Stimulated activated CD4-positive, alpha-beta T cell treated with anti-CD3 and anti-CD28 coated beads, Interleukin-4, amount 100 ng/mL, for 1 hour (primary cell): ENCODE measurements around the gene DNAJC22.

Source experiments
- DNase-seq: peaks from one replicate; pipeline ENCODE4 v3.0.0-alpha.2; 2020

Gene DNAJC22

DNA sequence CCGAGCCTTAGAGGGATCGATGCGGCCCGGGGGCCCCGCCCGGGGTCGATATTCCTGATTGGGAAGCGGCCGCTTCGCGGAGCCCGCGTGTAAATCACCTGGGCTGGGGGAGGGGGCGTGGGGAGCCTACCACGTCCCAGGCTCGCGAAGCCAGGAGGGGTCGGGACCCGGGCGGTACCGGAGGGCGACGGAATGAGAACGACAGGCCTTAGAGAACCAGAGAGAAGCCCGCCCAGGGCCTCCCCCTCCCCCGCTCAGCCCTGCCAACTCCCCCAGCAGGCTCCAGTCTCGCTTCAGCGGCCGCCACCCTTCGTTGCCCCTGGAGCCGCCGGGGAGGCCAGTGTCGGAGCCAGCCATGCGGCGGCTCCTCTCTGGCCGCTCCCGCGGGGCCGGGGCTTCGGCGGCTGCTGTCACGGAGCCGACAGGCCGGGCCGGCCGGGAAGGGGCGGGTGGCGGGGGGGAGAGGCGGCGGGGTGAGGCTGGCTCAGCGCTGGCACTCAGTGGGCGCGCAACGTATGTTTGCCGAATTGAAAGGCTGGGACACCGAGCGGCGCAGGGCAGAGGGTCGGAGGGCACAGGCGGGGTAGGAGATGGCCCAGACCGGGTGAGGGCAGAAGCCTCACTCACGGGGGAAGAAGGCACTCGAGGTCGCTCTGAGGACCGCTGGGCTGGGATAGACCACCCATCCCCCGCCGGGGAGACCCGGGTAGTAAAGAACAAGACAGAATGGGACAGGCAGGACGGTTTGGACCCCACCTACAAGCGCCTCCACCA lies 1.4 kb upstream of the DNAJC22 start:
- peak; percentile 21 for DNase-seq

DNA sequence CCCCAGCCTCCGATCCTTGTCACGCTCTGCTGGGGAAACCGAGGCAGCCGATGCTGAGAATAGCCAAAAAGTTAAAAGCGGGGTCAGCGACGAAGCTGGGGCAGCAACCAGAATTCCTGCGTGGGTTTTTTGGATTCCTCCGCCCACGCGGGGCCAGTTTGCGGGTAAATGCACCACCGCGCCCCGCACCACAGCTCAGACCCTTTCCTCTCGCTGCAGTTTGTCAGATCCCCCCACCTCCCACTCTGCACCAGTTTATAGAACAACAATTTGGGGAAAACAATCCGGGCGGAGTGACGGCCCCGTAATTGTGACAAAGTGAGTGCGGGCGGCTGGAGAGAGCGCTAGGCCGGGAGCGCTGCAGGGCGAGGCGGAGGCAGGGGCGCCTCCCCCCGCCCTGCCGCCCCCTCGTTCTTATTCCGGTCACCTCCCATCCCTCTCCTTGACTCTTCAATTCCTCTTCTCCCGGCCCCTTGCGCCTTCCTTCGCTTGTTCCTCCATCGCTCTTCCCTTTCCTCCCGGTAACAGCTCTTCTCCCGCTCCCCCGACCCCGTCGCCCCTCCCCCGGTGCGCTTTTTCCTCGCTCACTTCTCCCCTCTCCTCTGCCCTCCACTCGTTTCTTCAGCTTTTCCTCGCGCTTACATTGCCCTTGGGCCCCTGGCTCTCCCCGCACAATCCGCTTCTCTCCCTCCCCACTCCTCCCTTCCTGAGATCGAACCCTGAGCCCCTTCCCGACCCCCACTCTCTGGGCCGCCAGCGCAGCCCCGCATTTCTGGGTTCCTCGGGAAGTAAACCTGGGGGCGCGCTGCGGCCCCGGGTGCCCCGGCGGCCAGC lies 646 bp upstream of the DNAJC22 start:
- no peak for DNase-seq

DNA sequence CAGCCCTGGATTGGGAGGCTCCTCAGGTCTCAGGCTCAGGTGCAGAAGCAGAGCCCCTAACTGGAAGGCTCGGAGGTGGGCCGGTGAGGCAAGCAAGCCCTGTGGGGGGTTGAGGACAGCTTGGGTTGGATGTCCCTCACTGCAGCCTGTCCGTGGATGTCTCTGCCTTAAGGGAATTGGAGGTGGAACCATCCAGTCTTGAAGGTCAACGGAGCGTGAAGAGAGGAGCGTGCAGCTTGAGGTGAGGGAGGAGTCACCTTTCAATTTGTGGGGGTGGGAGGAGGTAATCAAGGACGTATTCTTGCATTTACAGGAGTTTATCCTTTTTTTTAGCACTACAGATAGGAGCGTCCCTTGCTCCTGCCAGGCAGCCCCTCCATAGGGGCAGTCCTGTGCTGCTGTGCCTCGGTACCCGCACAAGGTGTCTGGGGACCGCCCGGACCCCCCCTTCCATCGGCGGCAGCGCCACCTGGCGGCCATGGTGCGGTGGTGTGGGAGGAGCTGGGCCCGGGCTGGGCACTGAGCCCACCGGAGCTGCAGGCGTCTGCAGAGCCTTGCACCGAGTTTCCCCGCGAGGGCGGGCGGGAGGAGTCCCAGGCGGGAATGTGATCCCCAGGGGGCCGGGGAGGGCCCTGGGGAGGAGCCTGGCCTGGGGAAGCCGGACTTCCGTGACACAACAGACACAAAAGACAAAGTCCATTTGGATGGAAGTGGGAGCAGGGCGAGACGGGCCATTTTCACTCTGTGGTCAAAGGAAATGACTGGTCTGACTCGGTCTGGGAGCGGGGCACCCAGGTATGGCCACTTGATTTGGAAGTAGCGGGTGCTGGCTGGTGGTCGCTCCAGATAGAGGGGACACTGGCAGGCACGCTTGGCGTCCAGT lies 864 bp downstream of the DNAJC22 start:
- peak; percentile 81 for DNase-seq

DNA sequence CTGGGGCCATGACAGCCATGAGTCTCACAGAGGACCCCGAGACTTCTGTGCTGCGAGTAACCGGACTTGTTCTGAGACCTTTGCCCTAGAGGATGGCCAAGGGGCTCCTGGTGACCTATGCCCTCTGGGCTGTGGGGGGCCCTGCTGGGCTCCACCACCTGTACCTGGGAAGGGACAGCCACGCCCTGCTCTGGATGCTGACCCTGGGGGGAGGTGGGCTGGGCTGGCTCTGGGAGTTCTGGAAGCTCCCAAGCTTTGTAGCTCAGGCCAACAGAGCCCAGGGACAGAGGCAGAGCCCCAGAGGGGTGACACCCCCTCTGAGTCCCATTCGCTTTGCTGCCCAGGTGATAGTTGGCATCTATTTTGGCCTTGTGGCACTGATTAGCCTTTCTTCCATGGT lies 2.1 kb downstream of the DNAJC22 start:
- no peak for DNase-seq

DNA sequence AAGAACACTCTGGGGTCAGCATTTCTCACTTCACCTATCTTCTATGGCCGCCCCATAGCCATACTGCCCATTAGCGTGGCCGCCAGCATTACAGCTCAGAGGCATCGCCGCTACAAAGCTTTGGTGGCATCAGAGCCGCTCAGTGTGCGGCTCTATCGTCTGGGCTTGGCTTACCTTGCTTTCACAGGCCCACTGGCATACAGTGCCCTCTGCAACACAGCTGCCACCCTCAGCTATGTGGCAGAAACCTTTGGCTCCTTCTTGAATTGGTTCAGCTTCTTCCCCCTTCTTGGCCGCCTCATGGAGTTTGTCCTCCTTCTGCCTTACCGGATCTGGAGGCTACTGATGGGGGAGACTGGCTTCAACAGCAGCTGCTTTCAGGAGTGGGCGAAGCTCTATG lies 2.6 kb downstream of the DNAJC22 start:
- no peak for DNase-seq

DNA sequence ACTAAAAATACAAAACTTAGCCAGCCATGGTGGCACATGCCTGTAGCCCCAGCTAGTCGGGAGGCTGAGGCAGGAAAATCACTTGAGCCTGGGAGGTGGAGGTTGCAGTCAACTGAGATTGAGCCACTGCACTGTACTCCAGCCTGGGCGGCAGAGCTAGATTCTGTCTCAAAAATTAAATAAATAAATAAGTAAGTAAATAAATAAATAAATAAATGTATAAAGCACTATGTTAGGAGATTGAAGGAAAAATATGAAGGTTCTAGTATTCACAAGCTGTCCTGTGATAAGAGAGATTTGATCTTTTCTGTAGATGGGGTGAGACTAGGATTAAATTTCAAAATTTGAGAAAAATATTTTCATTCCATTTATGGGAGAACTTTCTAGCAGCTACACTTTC lies 5.7 kb downstream of the DNAJC22 start:
- DNase-seq = no peak

DNA sequence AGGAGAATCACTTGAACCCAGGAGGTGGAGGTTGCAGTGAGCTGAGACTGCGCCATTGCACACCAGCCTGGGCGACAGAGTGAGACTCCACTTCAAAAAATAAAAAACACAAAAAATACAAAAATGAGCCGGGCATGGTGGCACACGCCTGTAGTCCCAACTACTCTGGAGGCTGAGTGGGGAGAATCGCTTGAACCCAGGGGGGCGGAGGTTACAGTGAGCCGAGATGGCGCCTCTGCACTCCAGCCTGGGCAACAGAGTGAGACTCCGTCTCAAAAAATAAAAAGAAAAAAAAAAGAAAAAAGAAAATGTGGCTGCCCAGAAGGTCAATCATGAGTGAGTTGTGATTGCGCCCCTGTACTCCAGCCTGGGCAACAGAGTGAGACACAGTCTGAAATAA lies 9.2 kb downstream of the DNAJC22 start:
- DNase-seq = no peak

DNA sequence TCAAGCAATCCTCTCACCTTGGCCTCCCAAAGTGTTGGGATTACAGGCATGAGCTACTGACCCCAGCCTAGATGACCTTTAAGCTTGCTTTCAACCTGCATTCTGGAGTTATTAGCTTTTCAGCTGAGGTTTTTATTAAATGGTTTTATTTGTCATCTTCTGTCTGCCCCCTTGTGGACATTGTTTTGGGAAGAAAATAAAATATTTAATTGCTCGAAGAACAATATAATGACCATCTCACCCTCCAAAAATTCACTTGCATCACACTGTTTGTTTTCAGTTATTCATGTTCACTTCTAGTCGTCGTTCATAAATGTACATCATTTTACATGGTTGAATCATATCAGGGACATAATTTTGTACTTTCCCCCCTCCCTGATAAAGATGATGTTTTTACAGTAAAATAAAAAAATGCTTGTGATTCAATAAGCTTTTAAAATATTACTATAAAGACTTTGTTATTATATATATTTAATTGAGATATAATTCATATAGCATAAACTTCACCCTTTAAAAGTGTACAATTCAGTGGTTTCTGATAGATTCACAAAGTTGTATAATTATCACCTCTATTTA lies 10.5 kb downstream of the DNAJC22 start:
- no peak for DNase-seq

DNA sequence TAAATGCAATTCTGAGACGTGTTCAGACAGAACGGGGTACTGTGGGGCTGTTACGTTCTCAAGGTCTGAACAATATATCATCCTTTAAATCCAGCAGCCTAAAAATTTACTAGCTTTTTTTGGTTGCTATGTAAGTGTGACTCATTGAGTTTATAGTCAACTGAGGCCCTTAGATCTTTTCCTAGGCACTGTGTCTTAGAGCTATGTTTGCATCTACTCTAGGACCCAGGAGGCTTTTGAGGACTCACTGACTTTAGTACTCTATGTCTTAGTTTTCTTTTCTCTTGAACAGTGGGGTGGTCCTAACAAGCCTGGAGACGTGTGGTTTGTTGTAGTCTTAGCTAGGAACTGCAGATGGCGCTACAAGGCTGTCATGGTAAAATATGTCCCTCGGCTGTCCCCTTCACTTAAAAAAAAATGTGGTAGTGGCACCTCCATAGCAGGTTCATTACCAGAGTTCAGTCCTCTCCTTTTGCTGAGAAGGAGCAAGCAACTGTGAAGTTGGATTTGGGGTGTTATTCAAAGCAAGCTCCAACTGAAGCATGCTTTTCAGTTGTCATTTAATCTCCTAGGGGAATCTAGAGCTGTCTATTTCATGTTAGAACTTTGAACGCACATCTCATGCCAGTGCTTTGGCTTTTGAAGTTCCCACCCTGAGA lies 11.9 kb downstream of the DNAJC22 start:
- DNase-seq = no peak

DNA sequence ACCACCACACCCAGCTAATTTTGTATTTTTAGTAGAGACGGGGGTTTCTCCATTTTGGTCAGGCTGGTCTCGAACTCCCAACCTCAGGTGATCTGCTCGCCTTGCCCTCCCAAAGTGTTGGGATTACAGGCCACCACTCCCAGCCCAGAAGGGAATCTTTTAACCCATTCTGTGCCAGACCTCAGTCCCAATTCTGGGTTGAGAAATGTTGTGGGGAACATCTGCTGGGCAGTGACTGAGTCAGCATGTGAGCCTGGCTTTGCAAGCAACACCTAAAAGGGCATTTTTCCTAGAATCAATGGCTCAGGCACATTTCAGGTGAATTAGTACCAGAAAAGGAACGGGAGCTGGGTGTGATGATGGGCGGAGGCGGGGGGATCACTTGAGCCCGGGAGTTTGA lies 13.0 kb downstream of the DNAJC22 start:
- no peak for DNase-seq

DNA sequence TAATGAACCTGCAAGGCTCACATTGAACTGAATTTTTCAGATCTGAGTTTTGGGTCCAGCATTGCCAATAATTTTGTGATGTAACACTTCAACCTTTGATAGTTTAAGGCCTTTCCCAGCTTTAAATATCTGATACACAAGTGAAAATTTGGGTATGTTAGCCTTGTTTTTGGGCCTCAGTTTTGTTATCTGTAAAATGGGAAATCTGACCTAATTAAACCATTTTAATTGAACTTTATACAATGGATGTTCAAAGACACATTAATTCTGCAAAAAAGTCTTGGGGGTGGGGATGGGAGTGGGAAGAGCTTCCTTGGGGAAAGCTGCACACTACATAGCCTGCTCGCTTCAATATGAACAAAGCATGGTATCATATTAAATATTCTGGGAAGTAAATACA lies 15.4 kb downstream of the DNAJC22 start:
- DNase-seq = no peak

DNA sequence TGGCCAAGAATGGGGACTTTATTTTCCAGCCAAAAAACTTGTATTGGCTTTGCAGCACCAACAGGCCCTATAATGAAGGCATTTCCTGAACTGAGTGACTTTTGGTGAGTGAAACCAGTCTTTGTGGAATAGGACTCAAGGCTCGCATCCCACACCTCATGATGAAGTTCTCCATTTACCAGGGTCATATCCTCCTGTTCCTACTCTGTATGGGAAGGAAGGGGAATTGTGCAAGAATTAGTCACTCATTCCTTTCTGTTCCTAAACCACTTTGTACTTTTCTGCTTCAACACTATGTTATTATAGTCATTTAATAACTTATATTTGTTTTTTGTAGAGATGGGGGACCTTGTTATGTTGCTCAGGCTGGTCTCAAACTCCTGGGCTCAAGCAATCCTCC lies 18.3 kb downstream of the DNAJC22 start:
- no peak for DNase-seq

DNA sequence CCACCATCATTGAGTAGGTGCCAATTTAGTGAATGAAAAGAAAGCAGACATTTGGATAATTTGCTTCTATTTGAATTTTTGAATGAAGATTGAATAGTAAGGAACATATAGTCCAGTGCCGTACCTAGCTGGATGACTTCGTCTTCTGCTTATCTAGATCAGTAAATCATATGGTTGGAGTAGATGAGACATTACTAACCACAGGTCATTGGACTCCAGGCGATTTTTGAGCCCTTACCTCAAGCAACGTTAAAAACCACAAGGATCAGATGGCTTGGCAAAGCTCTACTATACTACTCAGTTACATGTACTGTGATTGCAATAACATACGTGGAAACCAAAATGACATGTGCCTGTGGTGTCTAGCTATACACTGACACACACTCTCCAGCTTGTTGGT lies 18.9 kb downstream of the DNAJC22 start:
- DNase-seq = no peak

DNA sequence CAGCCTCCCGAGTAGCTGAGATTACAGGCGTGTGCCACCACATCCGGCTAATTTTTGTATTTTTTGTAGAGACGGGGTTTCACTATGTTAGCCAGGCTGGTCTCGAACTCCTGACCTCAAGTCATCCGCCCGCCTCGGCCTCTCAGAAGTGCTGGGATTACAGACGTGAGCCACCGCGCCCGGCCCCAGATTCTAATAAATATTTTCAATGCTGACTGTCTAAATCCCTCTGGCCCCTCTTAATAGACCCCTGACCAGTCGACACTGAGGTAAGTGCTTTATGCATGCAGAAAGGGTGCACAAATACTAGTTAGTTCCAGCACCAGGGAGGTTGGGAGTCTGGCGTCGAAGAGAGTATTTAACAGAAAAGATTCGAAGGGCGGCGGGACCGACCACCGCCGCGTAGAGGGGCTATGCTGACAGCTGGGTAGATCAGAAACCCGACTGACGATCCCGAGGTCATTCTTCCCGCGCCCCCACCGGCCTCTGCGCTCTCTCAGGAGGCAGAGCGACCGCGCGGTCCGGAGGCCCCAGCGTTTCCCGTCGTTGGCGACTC lies 19.5 kb downstream of the DNAJC22 start:
- no peak for DNase-seq

DNA sequence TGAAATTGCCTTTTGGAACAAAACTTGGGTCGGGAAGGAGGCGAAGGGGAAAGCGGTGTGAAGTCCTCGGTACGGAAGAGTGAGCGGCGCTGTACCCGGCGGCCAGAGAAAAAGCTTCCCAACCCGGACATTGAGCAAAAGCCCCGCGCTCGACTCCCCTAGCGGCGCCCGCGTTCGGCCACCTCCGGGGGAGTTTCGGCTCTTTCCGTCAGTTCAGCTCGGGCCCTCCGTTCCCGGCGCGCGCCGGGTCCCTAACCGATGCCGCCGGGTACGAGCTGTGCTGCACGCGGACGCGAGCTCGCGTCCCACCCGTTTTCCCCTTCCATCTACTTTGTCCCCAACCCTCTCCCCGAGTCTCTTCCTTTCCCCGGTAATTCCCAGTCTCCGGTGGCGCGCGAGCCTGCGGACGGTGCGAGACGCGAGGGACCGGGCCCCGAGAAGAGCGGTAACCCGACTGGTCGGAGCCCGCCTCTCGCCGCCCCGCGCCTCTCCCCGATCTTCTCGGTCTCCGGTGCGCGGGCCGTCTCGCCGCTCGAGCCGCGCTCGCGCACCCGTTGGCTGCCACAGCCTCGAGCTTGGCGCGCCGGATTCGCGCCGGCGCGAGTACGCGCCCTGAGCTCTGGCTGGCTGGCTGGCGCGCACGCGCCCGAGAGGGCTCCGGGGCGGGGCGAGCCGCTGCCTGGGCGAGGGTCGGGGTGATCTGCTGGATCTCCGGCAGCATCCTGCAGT lies 20.1 kb downstream of the DNAJC22 start:
- peak; percentile 90 for DNase-seq

DNA sequence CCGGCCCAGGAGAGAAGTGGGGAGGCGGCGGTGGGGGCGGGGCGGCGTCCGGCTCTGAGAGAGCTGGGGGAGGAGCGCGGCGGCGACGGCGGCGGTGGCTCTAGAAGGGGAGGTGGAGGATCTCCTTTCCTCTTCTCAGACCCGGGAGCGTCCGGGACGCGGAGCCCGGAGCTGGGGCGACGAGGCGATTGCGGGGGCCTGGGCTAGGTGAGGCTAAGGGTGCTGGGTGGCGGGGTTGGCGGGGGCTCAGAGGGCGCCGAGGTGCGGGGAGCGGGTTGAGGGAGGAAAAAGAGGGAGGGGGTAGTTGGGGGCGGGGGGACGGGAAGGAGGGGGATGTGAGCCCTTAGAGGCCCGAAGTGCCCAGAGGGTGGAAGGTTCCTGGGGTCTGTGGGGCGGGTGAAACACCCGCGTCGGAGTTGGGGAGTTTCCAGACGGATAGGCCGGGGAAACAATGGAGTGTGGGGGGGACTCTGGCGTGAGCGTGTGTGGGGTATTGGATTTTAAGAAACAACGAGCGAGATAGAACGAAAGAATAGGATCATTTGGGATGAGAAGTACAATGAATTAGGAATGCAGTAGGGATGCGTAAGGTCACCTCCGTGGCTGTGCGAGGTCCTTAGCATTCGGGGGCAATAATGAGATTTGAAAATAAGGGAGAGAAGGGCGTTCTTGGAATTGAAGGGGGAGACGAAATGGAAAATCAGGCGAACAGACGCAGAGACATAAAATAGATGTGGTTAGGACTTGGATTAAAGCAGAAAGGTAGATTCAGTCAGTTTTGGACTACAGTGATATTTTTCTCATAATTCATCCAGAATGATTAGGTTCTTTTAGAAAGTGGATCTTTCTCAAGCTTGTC lies 20.9 kb downstream of the DNAJC22 start, which contains the start of gene SPATS2:
Gene SPATS2, plus strand, starts transcription at position 82 of the 859 bp plus-strand sequence. CDS start 93,551 bp downstream, outside the sequence.
- DNase-seq = no peak

DNA sequence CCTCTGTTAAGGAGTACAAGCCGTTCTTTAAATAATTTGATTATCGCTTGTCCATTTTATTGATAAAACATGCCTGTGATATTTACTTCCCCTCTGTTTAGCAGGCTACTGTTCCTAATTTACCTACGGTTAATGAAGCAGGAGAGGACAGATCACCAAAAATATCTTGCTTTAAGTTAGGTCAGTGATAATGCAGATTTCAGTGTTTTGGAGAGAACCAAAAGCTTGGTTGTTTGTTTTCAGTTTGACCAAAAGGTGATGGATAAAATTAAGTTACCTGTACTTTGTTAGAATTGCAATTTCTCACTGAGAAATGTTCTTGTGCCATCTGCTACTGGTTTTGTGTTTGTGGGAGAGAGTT lies 21.5 kb downstream of the DNAJC22 start:
- no peak for DNase-seq

DNA sequence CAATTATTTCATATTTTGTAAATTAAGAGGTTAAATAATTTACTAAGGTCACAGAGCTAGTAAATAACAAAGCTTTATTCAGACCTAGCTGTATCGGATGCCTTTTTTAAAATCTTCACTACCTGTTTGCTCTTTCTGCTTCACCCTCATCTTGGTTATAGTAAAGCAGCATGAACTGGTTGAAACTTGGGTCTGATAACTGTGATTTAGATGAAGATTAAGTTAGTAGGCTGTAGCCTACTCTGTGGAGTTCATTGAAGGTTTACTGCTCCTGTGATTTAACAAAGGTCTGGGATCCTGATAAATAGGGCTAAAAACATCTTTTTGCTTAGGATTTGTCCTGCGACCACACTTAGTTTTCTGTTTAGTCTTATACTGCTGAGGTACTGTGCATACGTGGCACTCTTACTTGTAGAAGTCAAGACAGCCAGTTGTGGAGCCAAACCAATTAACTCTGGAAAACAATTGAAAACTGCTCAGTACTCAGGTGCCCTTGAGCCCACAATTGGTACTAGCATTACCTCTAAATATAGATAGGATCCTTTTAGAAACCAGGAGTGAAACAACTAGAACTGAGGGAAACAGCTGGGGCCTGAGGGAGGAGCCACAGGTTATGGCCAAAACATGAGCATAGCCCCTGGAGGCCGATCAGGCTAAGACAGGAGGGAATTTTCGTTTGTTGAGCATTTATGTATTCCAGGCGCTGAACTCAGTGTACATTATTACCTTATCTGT lies 22.9 kb downstream of the DNAJC22 start:
- peak; percentile 32 for DNase-seq

DNA sequence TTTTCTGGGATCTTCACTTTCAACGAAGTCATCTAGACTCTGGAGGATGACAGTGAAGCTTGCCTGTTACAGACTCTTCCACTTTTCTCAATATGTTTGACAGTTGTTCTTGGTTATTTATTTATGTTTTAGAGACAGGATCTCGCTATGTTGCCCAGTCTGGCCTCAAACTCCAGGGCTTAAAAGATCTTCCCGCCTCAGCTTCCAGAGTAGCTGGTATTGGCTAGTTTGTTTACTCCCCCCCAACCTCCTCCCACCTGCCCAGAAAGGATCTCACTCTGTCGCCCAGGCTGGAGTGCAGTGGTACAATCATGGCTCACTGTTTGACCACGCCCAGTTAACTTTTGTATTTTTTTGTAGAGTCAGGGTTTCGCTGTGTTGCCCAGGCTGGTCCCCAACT lies 23.9 kb downstream of the DNAJC22 start:
- DNase-seq = no peak

DNA sequence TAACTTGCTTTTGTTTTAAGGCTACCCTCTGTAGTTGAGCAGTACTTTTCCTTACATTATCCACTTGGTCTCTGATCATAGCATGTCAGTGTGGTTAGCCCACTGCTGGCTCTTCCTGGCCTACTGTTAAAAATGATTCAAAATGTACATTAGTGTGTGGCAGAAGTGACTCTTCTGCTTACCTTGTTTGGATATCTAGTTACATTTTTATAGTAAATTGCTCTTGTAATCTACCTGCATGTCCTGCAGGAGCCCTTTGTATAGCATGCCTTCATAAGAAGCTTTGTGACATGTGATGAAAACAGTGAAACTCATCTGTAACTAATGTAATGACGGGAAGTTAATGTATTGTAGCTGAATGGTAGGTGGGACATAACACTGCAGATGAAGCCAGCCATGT lies 28.7 kb downstream of the DNAJC22 start:
- DNase-seq = no peak
